ENCODE results near the gene INCENP. TPM values are rescaled to one million over a fixed set of nuclear protein-coding genes. Genes with fewer than 3 reads are reported as not detected.

Gene INCENP
- total RNA-seq, 2 experiments from 2014 or later, result 126 to 130 TPM

- Mint-ChIP-seq H3K4me1 (ENCODE audit: low read depth) (no peaks in the 10 kb centered on the region), H3K36me3 (ENCODE audit: low read depth) (peaks cover 49% of the 10 kb centered on the region), H3K9me3 (no peaks in the 10 kb centered on the region), H3K4me3 (no peak overlapping the region), H3K27me3 (no peaks in the 10 kb centered on the region), H3K27ac (no peak overlapping the region)
- no peak for TF ChIP-seq CTCF (IDR thresholded peaks at IDR 0.05)
- POLR2A ChIA-PET, result interaction anchor here (0.6 kb wide), 1 partner anchor 8 kb away, joined by 3 read pairs; no protein-coding TSS in a partner anchor
- ATAC-seq, result no peak
- CTCF ChIA-PET, result interaction anchor here (1.4 to 1.7 kb wide), 2 partner anchors 43 to 160 kb away, joined by 5 to 6 read pairs; no protein-coding TSS in a partner anchor
- DNase-seq, result no peak
- intact Hi-C loops (cut with micrococcal nuclease), result no loop called here
These were observed 27.3 kb downstream of the INCENP start for GRCh38 chr11:62150887-62151736.

- Mint-ChIP-seq H3K36me3 (ENCODE audit: low read depth) (peaks cover 45% of the 10 kb centered on the region), H3K9me3 (no peaks in the 10 kb centered on the region), H3K4me3 (no peak overlapping the region), H3K27ac (no peak overlapping the region), H3K4me1 (ENCODE audit: low read depth) (no peaks in the 10 kb centered on the region), H3K27me3 (no peaks in the 10 kb centered on the region)
- ChIA-PET CTCF (interaction anchor here (1.7 kb wide), 1 partner anchor 159 kb away, joined by 6 read pairs; no protein-coding TSS in a partner anchor), POLR2A (interaction anchor here (1.0 to 1.3 kb wide), 2 partner anchors 22 to 27 kb away, joined by 3 to 4 read pairs; partner anchors contain the start of gene INCENP)
- intact Hi-C loops (cut with micrococcal nuclease), result no loop called here
- no peak for TF ChIP-seq CTCF (IDR thresholded peaks at IDR 0.05)
- DNase-seq (no peak), ATAC-seq (no peak)
These were observed 27.9 kb downstream of the INCENP start for GRCh38 chr11:62151737-62152102.

GRCh38 chr11:62152245-62153086, 28.7 kb downstream of the INCENP start:
- no peak for DNase-seq

GRCh38 chr11:62153087-62153395, 29.2 kb downstream of the INCENP start:
- POLR2A ChIA-PET, result interaction anchor here (1.3 kb wide), 1 partner anchor 29 kb away, joined by 3 read pairs; the partner anchor contains the start of gene INCENP

More at GRCh38 chr11:62152245-62153086, 28.7 kb downstream of the INCENP start:
- no peak for TF ChIP-seq CTCF (IDR thresholded peaks at IDR 0.05)
- H3K27ac Mint-ChIP-seq, result no peak overlapping the region
- H3K27me3 Mint-ChIP-seq, result no peaks in the 10 kb centered on the region
- no peaks in the 10 kb centered on the region for H3K4me1 Mint-ChIP-seq (ENCODE audit: low read depth)
- peaks cover 38% of the 10 kb centered on the region for H3K36me3 Mint-ChIP-seq (ENCODE audit: low read depth)
- ChIA-PET POLR2A (interaction anchor here (1.0 to 1.3 kb wide), 2 partner anchors 22 to 28 kb away, joined by 3 to 4 read pairs; partner anchors contain the start of gene INCENP), CTCF (no interaction called here)
- no peaks in the 10 kb centered on the region for H3K9me3 Mint-ChIP-seq
- no peak for ATAC-seq
- no peak overlapping the region for H3K4me3 Mint-ChIP-seq
- intact Hi-C loops (cut with micrococcal nuclease), result no loop called here

More at GRCh38 chr11:62153087-62153395, 29.2 kb downstream of the INCENP start:
- peaks cover 33% of the 10 kb centered on the region for H3K36me3 Mint-ChIP-seq (ENCODE audit: low read depth)
- DNase-seq (no peak), ATAC-seq (no peak)
- H3K27me3 Mint-ChIP-seq, result no peaks in the 10 kb centered on the region
- intact Hi-C loops (cut with micrococcal nuclease), result no loop called here
- no peak overlapping the region for H3K27ac Mint-ChIP-seq
- no peak overlapping the region for H3K4me3 Mint-ChIP-seq
- no peak for TF ChIP-seq CTCF (IDR thresholded peaks at IDR 0.05)
- H3K9me3 Mint-ChIP-seq, result no peaks in the 10 kb centered on the region
- H3K4me1 Mint-ChIP-seq (ENCODE audit: low read depth), result no peaks in the 10 kb centered on the region
- CTCF ChIA-PET, result no interaction called here
